HG03060 (cell line): ENCODE results near the gene MBD3L3.
"Not testable (repeated sequence)": the region's sequence is repeated elsewhere in the genome, so short reads cannot be mapped to it uniquely, and the experiment has no call there.

ENCODE experiments used
- ATAC-seq: cut with Tn5 transposase; IDR thresholded peaks from one replicate; pipeline ENCODE4 v1.9.1; 2021; ENCODE audit warnings: low read depth, moderate number of reproducible peaks; ENCODE audit not compliant: unreplicated experiment

MBD3L3 gene

GRCh38 chr19:7063764-7064418 lies 5.4 kb upstream of the MBD3L3 start:
- ATAC-seq = no peak

GRCh38 chr19:7063339-7063738 lies 4.9 kb upstream of the MBD3L3 start:
- ATAC-seq = no peak

GRCh38 chr19:7059977-7060376 lies 1.5 kb upstream of the MBD3L3 start:
- ATAC-seq = not testable (repeated sequence)

- ATAC-seq = not testable (repeated sequence)
Observed at GRCh38 chr19:7056371-7056770, 2.1 kb downstream of the MBD3L3 start.

- ATAC-seq = not testable (repeated sequence)
Observed at GRCh38 chr19:7055679-7056078, 2.8 kb downstream of the MBD3L3 start.

- ATAC-seq = not testable (repeated sequence)
Observed at GRCh38 chr19:7054635-7055368, 3.7 kb downstream of the MBD3L3 start.

- ATAC-seq = not testable (repeated sequence)
Observed at GRCh38 chr19:7052896-7053295, 5.6 kb downstream of the MBD3L3 start.

GRCh38 chr19:7051421-7051820 lies 7.1 kb downstream of the MBD3L3 start:
- ATAC-seq = not testable (repeated sequence)

- not testable (repeated sequence) for ATAC-seq
Observed at GRCh38 chr19:7049021-7049420, 9.5 kb downstream of the MBD3L3 start, which contains the start of gene MBD3L2. TSS of gene MBD3L2 (plus strand) at chr19:7049321. CDS start at chr19:7049374, 53 bp downstream.

- not testable (repeated sequence) for ATAC-seq
Observed at GRCh38 chr19:7041563-7041962, 16.9 kb downstream of the MBD3L3 start.

- ATAC-seq = not testable (repeated sequence)
Observed at GRCh38 chr19:7040079-7040478, 18.4 kb downstream of the MBD3L3 start, which contains the start of gene MBD3L4. TSS of gene MBD3L4 (minus strand) at chr19:7040179. CDS start at chr19:7040144, 35 bp downstream.

- ATAC-seq = not testable (repeated sequence)
Observed at GRCh38 chr19:7030278-7030677, 28.2 kb downstream of the MBD3L3 start, which contains the start of gene MBD3L5. TSS of gene MBD3L5 (plus strand) at chr19:7030578. CDS start at chr19:7030612, 34 bp downstream.

GRCh38 chr19:7028790-7029189 lies 29.7 kb downstream of the MBD3L3 start:
- not testable (repeated sequence) for ATAC-seq

GRCh38 chr19:7021331-7021730 lies 37.1 kb downstream of the MBD3L3 start, which contains the start of gene MBD3L2B:
TSS of gene MBD3L2B (minus strand) at chr19:7021431. CDS start at chr19:7021397, 34 bp downstream.
- not testable (repeated sequence) for ATAC-seq

GRCh38 chr19:7018828-7019227 lies 39.6 kb downstream of the MBD3L3 start:
- ATAC-seq = no peak

- no peak for ATAC-seq
Observed at GRCh38 chr19:7013678-7014077, 44.8 kb downstream of the MBD3L3 start.

GRCh38 chr19:7010722-7011593 lies 47.5 kb downstream of the MBD3L3 start:
- ATAC-seq = no peak

- no peak for ATAC-seq
Observed at GRCh38 chr19:7007859-7008258, 50.6 kb downstream of the MBD3L3 start.
